ENCODE data around the gene OGFRL1.
A peak's percentile ranks its signal among the peaks of the same experiment; 100 is the strongest.
"Not testable (repeated sequence)": the region's sequence is repeated elsewhere in the genome, so short reads cannot be mapped to it uniquely, and the experiment has no call there.

Gene OGFRL1

GRCh38 chr6:71288228-71289038 is at the start of gene OGFRL1:
OGFRL1 (plus strand) TSS chr6:71288811; CDS start chr6:71288937, 126 bp downstream.
- DNase-seq (ENCODE audit: low read depth in 2 of 2), result peak; percentile 47 to 55

- DNase-seq (ENCODE audit: low read depth in 2 of 2), result no peak
Observed at GRCh38 chr6:71239694-71240093, 48.9 kb upstream of the OGFRL1 start.

- DNase-seq (ENCODE audit: low read depth in 2 of 2), result no peak
Observed at GRCh38 chr6:71245265-71246049, 43.2 kb upstream of the OGFRL1 start.

GRCh38 chr6:71246596-71246995 is 42.0 kb upstream of the OGFRL1 start:
- DNase-seq (ENCODE audit: low read depth in 2 of 2), result no peak

- DNase-seq (ENCODE audit: low read depth in 2 of 2), result no peak
Observed at GRCh38 chr6:71248306-71248765, 40.3 kb upstream of the OGFRL1 start.

- no peak for DNase-seq (ENCODE audit: low read depth in 2 of 2)
Observed at GRCh38 chr6:71248878-71249544, 39.6 kb upstream of the OGFRL1 start.

GRCh38 chr6:71250099-71250602 is 38.5 kb upstream of the OGFRL1 start:
- DNase-seq (ENCODE audit: low read depth in 2 of 2), result no peak

GRCh38 chr6:71252410-71252809 is 36.2 kb upstream of the OGFRL1 start:
- no peak for DNase-seq (ENCODE audit: low read depth in 2 of 2)

GRCh38 chr6:71252960-71253359 is 35.7 kb upstream of the OGFRL1 start:
- no peak for DNase-seq (ENCODE audit: low read depth in 2 of 2)

- no peak for DNase-seq (ENCODE audit: low read depth in 2 of 2)
Observed at GRCh38 chr6:71254323-71254722, 34.3 kb upstream of the OGFRL1 start.

GRCh38 chr6:71258078-71258866 is 30.3 kb upstream of the OGFRL1 start:
- no peak for DNase-seq (ENCODE audit: low read depth in 2 of 2)

- no peak for DNase-seq (ENCODE audit: low read depth in 2 of 2)
Observed at GRCh38 chr6:71259888-71260604, 28.6 kb upstream of the OGFRL1 start.

GRCh38 chr6:71262914-71263313 is 25.7 kb upstream of the OGFRL1 start:
- no peak for DNase-seq (ENCODE audit: low read depth in 2 of 2)

- not testable (repeated sequence) for DNase-seq (ENCODE audit: low read depth in 2 of 2)
Observed at GRCh38 chr6:71266392-71266791, 22.2 kb upstream of the OGFRL1 start.

- no peak for DNase-seq (ENCODE audit: low read depth in 2 of 2)
Observed at GRCh38 chr6:71268735-71269437, 19.7 kb upstream of the OGFRL1 start.

GRCh38 chr6:71277926-71278600 is 10.5 kb upstream of the OGFRL1 start:
- DNase-seq (ENCODE audit: low read depth in 2 of 2), result no peak

GRCh38 chr6:71279321-71279720 is 9.3 kb upstream of the OGFRL1 start:
- DNase-seq (ENCODE audit: low read depth in 2 of 2), result no peak

GRCh38 chr6:71279740-71280139 is 8.9 kb upstream of the OGFRL1 start:
- DNase-seq (ENCODE audit: low read depth in 2 of 2), result no peak

- DNase-seq (ENCODE audit: low read depth in 2 of 2), result no peak
Observed at GRCh38 chr6:71280701-71281100, 7.9 kb upstream of the OGFRL1 start.

Measured in stimulated activated CD8-positive, alpha-beta memory T cell treated with anti-CD3 and anti-CD28 coated beads, Interleukin-15, amount 100 ng/mL, for 48 hours (primary cell).